RWPE1 (cell line): Measurements from ENCODE around the gene BICC1.

Experiments used
- CTCF ChIA-PET: fragments of 350-600 bp; sonication (Branson Sonifier 250); formaldehyde crosslinking; extraction: SDS; loops from one replicate; lab custom pipeline; 2021; lab: Yijun Ruan, JAX
- POLR2A ChIA-PET: fragments of 400-600 bp; formaldehyde crosslinking; extraction: SDS; loops from one replicate; lab custom pipeline; 2020; ENCODE audit warnings: antibody characterized with exemption; ENCODE audit not compliant: low non-redundant PET; lab: Yijun Ruan, JAX
- DNase-seq: peaks from one replicate; pipeline ENCODE4 v3.0.0; 2012; ENCODE audit warnings: low spot score
- H3K27ac ChIP-seq: fragments of 450-650 bp; 2 replicates; pipeline ENCODE4 v1.5.1; 2017
- TF ChIP-seq, protein P1 (sequence below): fragments of 450-650 bp; conservative IDR thresholded peaks from 2 replicates; pipeline ENCODE4 v1.5.1; 2017; ENCODE audit warnings: low read depth, mild to moderate bottlenecking

The BICC1 gene

DNA sequence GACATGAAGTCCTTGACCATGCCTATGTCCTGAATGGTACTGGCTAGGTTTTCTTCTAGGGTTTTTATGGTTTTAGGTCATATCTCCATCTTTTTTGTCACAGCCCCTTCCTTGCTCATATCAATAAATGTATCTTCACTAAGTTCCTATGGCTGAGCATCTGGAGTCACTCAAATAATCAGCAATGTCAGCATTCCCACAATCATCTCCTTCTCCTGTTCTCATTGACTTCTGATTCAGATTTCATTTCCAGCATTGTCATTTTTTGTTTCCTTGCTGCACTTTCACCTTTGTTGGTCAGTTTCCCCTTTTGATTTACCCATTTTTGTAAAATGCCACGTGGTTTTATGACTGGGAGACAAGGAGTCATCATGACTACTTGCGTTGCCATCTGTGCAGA, 181.2 kb downstream of the BICC1 start:
- no peak for DNase-seq
- TF ChIP-seq, protein P1, sequence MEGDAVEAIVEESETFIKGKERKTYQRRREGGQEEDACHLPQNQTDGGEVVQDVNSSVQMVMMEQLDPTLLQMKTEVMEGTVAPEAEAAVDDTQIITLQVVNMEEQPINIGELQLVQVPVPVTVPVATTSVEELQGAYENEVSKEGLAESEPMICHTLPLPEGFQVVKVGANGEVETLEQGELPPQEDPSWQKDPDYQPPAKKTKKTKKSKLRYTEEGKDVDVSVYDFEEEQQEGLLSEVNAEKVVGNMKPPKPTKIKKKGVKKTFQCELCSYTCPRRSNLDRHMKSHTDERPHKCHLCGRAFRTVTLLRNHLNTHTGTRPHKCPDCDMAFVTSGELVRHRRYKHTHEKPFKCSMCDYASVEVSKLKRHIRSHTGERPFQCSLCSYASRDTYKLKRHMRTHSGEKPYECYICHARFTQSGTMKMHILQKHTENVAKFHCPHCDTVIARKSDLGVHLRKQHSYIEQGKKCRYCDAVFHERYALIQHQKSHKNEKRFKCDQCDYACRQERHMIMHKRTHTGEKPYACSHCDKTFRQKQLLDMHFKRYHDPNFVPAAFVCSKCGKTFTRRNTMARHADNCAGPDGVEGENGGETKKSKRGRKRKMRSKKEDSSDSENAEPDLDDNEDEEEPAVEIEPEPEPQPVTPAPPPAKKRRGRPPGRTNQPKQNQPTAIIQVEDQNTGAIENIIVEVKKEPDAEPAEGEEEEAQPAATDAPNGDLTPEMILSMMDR: no peak
- POLR2A ChIA-PET: no interaction called here
- CTCF ChIA-PET: interaction anchor here (0.6 kb wide), 1 partner anchor 1580 kb away, joined by 4 read pairs; no protein-coding TSS in a partner anchor
- no peak overlapping the region for H3K27ac ChIP-seq

GRCh38 chr10:58695022-58695421, 182.3 kb downstream of the BICC1 start:
- POLR2A ChIA-PET: no interaction called here
- DNase-seq: no peak
- TF ChIP-seq, protein P1: no peak
- CTCF ChIA-PET: no interaction called here
- no peak overlapping the region for H3K27ac ChIP-seq

DNA sequence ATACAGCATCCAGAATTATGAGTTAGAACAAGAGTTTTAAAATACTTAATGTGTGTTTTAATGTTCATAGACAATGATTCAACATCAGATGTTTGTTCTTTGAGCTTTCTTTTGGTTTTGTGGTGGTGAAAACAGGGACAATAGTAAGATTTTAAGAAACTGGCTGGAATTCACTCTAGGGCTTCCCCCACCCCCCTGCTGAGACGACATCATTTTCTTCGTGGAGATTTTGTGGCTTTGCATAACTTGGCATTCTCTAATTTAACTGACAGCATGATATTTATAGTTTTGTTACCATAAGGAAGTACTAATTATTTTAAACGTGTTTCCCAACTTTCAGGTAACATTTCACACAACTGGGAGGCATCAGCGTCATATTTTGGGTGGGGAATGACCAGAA, 184.1 kb downstream of the BICC1 start:
- ChIA-PET POLR2A (no interaction called here), CTCF (interaction anchor here (0.6 kb wide), 1 partner anchor 54 kb away, joined by 3 read pairs; no protein-coding TSS in a partner anchor)
- TF ChIP-seq, protein P1: no peak
- no peak overlapping the region for H3K27ac ChIP-seq
- no peak for DNase-seq

DNA sequence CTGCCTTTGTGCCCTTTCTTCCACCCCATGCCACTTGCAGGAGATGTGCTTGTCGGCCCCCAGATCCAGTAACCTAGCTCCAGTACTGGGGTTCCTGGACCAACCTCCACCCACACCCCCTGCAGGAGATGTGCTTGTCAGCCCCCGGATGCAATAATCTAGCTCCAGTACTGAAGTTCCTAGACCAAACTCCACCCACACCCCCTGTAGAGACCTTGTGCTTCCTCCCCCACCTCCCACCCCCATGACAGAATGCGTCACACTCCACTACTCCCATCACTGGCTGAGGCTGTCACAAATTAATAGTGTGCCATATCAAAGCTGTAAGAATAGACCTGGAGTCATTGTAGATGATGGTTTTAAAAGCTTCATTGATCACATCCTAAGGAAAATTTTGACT, 185.0 kb downstream of the BICC1 start:
- no peak for DNase-seq
- TF ChIP-seq, protein P1: no peak
- H3K27ac ChIP-seq: no peak overlapping the region
- ChIA-PET POLR2A (no interaction called here), CTCF (no interaction called here)

- DNase-seq: no peak
- POLR2A ChIA-PET: no interaction called here
- no peak overlapping the region for H3K27ac ChIP-seq
- CTCF ChIA-PET: no interaction called here
- TF ChIP-seq, protein P1: no peak
Observed at GRCh38 chr10:58698777-58699356, 186.2 kb downstream of the BICC1 start.

DNA sequence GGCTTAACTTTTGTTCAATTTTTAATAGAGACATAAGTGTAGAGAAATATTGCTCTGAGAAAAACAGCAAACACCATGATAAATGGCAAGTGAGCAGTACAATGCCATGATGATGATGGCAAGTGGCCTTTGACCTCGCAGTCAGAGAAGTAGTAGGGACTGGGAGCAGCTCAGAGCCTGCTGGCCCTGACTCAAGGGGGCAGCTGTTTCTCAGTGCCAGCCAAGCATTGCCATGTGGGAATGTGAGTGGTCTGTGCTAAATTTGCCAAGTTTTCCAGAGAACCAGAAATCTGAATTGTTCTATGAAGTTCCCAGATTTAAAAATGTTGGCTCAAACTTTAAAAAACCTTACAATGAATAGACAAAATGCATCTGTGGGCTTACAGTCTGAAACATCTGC, 187.9 kb downstream of the BICC1 start:
- CTCF ChIA-PET: interaction anchor here (0.6 kb wide), 1 partner anchor 880 kb away, joined by 3 read pairs; no protein-coding TSS in a partner anchor
- no peak for DNase-seq
- TF ChIP-seq, protein P1: no peak
- POLR2A ChIA-PET: no interaction called here
- no peak overlapping the region for H3K27ac ChIP-seq
